NB4 (cell line): ENCODE results near the gene DPYD.

Experiments used
- CTCF ChIP-seq: IDR thresholded peaks from one replicate; pipeline ENCODE4 v1.5.1; 2012; ENCODE audit warnings: low read depth, low read length
- MYC ChIP-seq: IDR thresholded peaks from 2 replicates; pipeline ENCODE4 v1.6.1; 2011; ENCODE audit warnings: low read depth, low read length
- POLR2A ChIP-seq: IDR thresholded peaks from 2 replicates; pipeline ENCODE4 v1.6.1; 2011; ENCODE audit warnings: mild to moderate bottlenecking; ENCODE audit not compliant: insufficient read length; ENCODE audit errors: extremely low read depth

DNA sequence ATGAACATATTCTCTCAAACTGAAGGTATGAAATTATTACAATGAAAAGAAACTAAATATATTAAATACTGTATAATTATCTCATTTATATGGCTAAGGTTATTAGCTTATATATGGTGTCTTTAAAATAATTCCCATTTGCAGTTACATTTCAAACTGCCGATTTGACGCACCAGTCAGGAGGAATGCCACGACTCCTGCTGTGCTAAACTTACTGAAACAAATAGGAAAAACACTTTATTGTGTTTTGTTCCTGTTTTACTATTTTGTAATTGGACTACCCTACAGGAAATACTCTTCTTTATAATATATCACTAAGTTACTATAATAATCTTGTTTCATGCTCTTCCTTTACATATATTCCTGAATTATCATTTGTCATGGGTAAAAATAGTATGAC is 117.8 kb downstream of the DPYD start:
- TF ChIP-seq CTCF (no peak), POLR2A (no peak), MYC (no peak)
